Fibroblast of lung (primary cell): ENCODE data around the gene FGF14. TPM values are rescaled to one million over a fixed set of nuclear protein-coding genes. Genes with fewer than 3 reads are reported as not detected.
A peak's percentile ranks its signal among the peaks of the same experiment; 100 is the strongest.

Source experiments
- DNase-seq, 2 donors: peaks; one replicate each; pipeline versions ENCODE4 v3.0.0 to v3.0.0-alpha.2; 2010; ENCODE audit warnings: low read depth in 2 of 2
- H2AFZ ChIP-seq: 2 replicates; pipeline ENCODE4 v1.5.1; 2012; ENCODE audit warnings: low read length, control low read depth, inconsistent platforms
- H3K27ac ChIP-seq: 2 replicates; pipeline ENCODE4 v1.5.1; 2011; ENCODE audit warnings: low read length, control low read depth; ENCODE audit not compliant: insufficient read depth
- H3K27me3 ChIP-seq: 2 replicates; pipeline ENCODE4 v1.5.1; 2011; ENCODE audit warnings: mild to moderate bottlenecking, low read length; ENCODE audit not compliant: control insufficient read depth, insufficient read depth
- H3K36me3 ChIP-seq: 2 replicates; pipeline ENCODE4 v1.5.1; 2011; ENCODE audit warnings: low read length; ENCODE audit not compliant: control insufficient read depth, insufficient read depth
- H3K4me1 ChIP-seq: 2 replicates; pipeline ENCODE4 v1.5.1; 2011; ENCODE audit warnings: low read length; ENCODE audit not compliant: control insufficient read depth, insufficient read depth; ENCODE audit errors: extremely low read depth
- H3K4me2 ChIP-seq: 2 replicates; pipeline ENCODE4 v1.5.1; 2011; ENCODE audit warnings: low read length, control low read depth; ENCODE audit not compliant: insufficient read depth; ENCODE audit errors: extremely low read depth
- H3K4me3 ChIP-seq, 4 experiments: fragments of 200-600 bp in 1 of 4; sonication (generic) in 1 of 4; replicated peaks in 1 of 4; 2 replicates each; pipeline ENCODE4 v1.5.1; 2011 to 2016; ENCODE audit warnings: low read length in 4 of 4, low read depth in 3 of 4, mild to moderate bottlenecking in 3 of 4, control low read depth in 2 of 4, inconsistent platforms in 1 of 4, mixed read lengths in 1 of 4; ENCODE audit not compliant: insufficient read depth in 1 of 4; ENCODE audit errors: control extremely low read depth in 1 of 4
- H3K79me2 ChIP-seq: 2 replicates; pipeline ENCODE4 v1.5.1; 2012; ENCODE audit warnings: mild to moderate bottlenecking, low read length, inconsistent platforms; ENCODE audit not compliant: control insufficient read depth, insufficient read depth
- H3K9ac ChIP-seq: 2 replicates; pipeline ENCODE4 v1.5.1; 2011; ENCODE audit warnings: mild to moderate bottlenecking, low read length, control low read depth; ENCODE audit not compliant: insufficient read depth
- H3K9me3 ChIP-seq: 2 replicates; pipeline ENCODE4 v1.5.1; 2012; ENCODE audit warnings: low read depth, low read length; ENCODE audit not compliant: control insufficient read depth, insufficient read depth
- H4K20me1 ChIP-seq: 2 replicates; pipeline ENCODE4 v1.5.1; 2011; ENCODE audit warnings: low read length; ENCODE audit not compliant: control insufficient read depth, insufficient read depth; ENCODE audit errors: extremely low read depth
- CTCF ChIP-seq, 2 donors: IDR thresholded peaks in 1 of 2; conservative IDR thresholded peaks in 1 of 2; 1 replicate in 1 of 2; 2 replicates in 1 of 2; pipeline ENCODE4 v1.5.1; 2011 to 2012; ENCODE audit warnings: low read length in 2 of 2, control low read depth in 1 of 2, inconsistent platforms in 1 of 2, low read depth in 1 of 2, mild to moderate bottlenecking in 1 of 2
- EZH2 ChIP-seq: IDR thresholded peaks from 2 replicates; pipeline ENCODE4 v1.5.1; 2012; ENCODE audit warnings: low read length, control low read depth, mild to moderate bottlenecking; ENCODE audit errors: missing control alignments
- polyA plus RNA-seq, 2 donors: library from polyadenylated mRNA; depleted of rRNA in 1 of 2; stranded (reverse) in 1 of 2; unstranded in 1 of 2; fragments of >200 nt; gene quantifications; 2 replicates each; pipeline ENCODE4 v1.2.1, GENCODE V29; 2011 to 2012; ENCODE audit warnings: missing spikeins in 1 of 2
- total RNA-seq: library from RNA; depleted of rRNA; stranded (reverse); fragments of >200 nt; gene quantifications from 2 replicates; pipeline ENCODE4 v1.2.1, GENCODE V29; 2014

The FGF14 gene
- total and polyA plus RNA-seq, 2 donors (not counting 1 experiment from before 2014, with no cell fraction given): 0.94 to 7.8 TPM

DNA sequence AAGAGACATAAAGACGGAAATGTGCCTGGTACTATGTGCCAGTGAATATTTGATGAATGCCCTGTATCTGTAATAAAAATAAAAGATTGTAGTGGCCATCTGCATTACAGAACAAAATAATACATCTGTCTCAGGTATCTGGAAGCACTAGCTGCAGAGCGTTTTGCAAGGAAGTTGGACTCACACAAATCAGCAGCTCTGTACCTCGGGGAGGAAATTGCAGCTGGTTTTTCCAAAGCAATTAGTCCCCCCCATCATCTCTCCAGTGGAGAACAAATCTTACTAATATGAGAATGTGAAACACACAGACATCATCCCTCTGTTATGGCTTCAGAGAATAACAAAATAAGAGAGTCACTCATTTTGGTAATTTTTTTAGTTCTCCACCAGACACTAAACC lies 704.1 kb downstream of the FGF14 start:
- Histone ChIP-seq H3K36me3 (no peaks in the 10 kb centered on the region), H3K79me2 (no peaks in the 10 kb centered on the region), H3K9ac (no peak overlapping the region)

DNA sequence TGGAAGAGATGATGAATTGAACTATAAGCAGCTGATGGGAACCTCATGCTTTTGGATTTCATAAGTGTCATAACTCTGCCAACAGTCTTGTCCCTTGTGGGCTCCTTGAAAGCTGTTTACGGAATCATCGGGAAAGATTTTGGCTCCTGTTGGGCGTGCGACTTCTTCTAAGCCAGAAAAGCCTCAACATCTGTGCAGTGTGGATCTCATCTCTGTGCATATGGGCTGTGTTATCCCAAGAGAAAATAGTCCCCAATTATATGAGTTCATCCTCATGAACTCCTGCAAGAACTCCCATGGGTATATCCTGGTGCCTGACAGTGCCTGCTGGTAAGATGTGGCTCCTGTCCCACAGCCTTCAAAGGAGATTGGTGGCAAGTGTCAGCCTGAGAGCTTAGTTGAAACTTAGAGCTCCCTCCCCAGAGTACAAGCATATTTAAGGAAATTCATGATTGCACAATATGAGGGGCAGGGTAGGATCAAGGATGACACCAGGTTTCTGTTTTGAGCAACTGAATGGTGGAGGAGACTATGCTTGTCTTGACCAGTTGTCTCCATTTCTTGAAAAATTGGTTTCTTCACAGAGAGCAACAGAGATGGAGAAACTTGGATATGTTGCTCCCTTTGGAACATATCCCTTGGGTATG lies 705.9 kb downstream of the FGF14 start:
- DNase-seq: no peak
- Histone ChIP-seq H3K4me2 (no peak overlapping the region), H3K4me1 (peaks cover 6% of the 10 kb centered on the region)

More for the DNA sequence above, 704.1 kb downstream of the FGF14 start:
- Histone ChIP-seq H3K4me2 (no peak overlapping the region), H3K27ac (no peak overlapping the region), H3K4me3 (no peak overlapping the region), H2AFZ (no peak overlapping the region), H3K9me3 (no peaks in the 10 kb centered on the region), H3K27me3 (no peaks in the 10 kb centered on the region), H4K20me1 (no peaks in the 10 kb centered on the region), H3K4me1 (peaks cover 2% of the 10 kb centered on the region)
- no peak for DNase-seq
- TF ChIP-seq EZH2: no peak
- no peak for TF ChIP-seq CTCF (conservative IDR thresholded peaks at IDR 0.05 in 1 of 2, IDR thresholded peaks at IDR 0.05 in 1 of 2; ENCODE audit: low read depth in 1 of 2, low read length in 2 of 2)

GRCh38 chr13:101691341-101691860 lies 710.4 kb downstream of the FGF14 start:
- no peaks in the 10 kb centered on the region for H4K20me1 ChIP-seq
- H3K4me3 ChIP-seq: no peak overlapping the region
- H3K4me1 ChIP-seq: peaks cover 4% of the 10 kb centered on the region
- H3K9me3 ChIP-seq: no peaks in the 10 kb centered on the region
- TF ChIP-seq EZH2 (no peak), CTCF (conservative IDR thresholded peaks at IDR 0.05 in 1 of 2, IDR thresholded peaks at IDR 0.05 in 1 of 2; ENCODE audit: low read depth in 1 of 2, low read length in 2 of 2) (no peak)
- no peaks in the 10 kb centered on the region for H3K79me2 ChIP-seq
- DNase-seq: peak in 1 of 2 donors; percentile 9
- H3K4me2 ChIP-seq: no peak overlapping the region
- no peaks in the 10 kb centered on the region for H3K36me3 ChIP-seq
- no peak overlapping the region for H3K27ac ChIP-seq
- no peak overlapping the region for H2AFZ ChIP-seq
- no peaks in the 10 kb centered on the region for H3K27me3 ChIP-seq
- H3K9ac ChIP-seq: no peak overlapping the region

More for the DNA sequence above, 705.9 kb downstream of the FGF14 start:
- Histone ChIP-seq H3K79me2 (no peaks in the 10 kb centered on the region), H3K27me3 (no peaks in the 10 kb centered on the region), H2AFZ (no peak overlapping the region), H3K9ac (no peak overlapping the region), H3K27ac (no peak overlapping the region), H4K20me1 (no peaks in the 10 kb centered on the region), H3K4me3 (no peak overlapping the region), H3K9me3 (no peaks in the 10 kb centered on the region), H3K36me3 (no peaks in the 10 kb centered on the region)
- TF ChIP-seq EZH2: no peak
- TF ChIP-seq CTCF (conservative IDR thresholded peaks at IDR 0.05 in 1 of 2, IDR thresholded peaks at IDR 0.05 in 1 of 2; ENCODE audit: low read depth in 1 of 2, low read length in 2 of 2): no peak
